ENCODE data around the gene PLEKHO2.

DNA sequence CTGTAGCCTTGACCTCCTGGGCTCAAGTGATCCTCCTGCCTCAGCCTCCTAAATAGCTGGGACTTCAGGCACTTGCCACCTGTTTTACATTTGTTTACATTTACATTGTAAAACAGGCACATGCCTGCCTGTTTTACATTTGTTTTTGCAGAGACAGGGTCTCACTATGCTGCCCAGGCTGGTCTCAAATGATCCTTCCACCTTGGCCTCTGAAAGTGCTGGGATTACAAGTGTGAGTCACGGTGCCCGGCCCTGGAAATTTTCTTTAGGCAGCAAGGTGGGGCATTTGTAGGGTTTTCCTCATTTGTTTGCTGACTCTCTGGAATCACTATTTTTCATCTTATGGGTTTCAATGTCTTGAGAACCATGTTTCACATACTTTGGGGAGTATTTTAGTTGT, 41.2 kb upstream of the PLEKHO2 start:
- no peak for TF ChIP-seq POLR2A (IDR thresholded peaks at IDR 0.05)
- TF ChIP-seq, protein P1, sequence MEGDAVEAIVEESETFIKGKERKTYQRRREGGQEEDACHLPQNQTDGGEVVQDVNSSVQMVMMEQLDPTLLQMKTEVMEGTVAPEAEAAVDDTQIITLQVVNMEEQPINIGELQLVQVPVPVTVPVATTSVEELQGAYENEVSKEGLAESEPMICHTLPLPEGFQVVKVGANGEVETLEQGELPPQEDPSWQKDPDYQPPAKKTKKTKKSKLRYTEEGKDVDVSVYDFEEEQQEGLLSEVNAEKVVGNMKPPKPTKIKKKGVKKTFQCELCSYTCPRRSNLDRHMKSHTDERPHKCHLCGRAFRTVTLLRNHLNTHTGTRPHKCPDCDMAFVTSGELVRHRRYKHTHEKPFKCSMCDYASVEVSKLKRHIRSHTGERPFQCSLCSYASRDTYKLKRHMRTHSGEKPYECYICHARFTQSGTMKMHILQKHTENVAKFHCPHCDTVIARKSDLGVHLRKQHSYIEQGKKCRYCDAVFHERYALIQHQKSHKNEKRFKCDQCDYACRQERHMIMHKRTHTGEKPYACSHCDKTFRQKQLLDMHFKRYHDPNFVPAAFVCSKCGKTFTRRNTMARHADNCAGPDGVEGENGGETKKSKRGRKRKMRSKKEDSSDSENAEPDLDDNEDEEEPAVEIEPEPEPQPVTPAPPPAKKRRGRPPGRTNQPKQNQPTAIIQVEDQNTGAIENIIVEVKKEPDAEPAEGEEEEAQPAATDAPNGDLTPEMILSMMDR (IDR thresholded peaks at IDR 0.05), result no peak
